HFF-Myc (cell line): ENCODE measurements around the gene ABAT.

ENCODE experiments used
- DNase-seq: peaks from one replicate; pipeline ENCODE4 v3.0.0-alpha.2; 2011; ENCODE audit warnings: low read depth; ENCODE audit errors: extremely low read depth
- H3K4me3 ChIP-seq: replicated peaks from 2 replicates; pipeline ENCODE4 v1.5.1; 2011; ENCODE audit warnings: low read depth, mild to moderate bottlenecking, control low read depth, low read length
- CTCF ChIP-seq: IDR thresholded peaks from 2 replicates; pipeline ENCODE4 v1.5.1; 2012; ENCODE audit warnings: mild to moderate bottlenecking, low read depth, low read length, control low read depth; ENCODE audit errors: missing control alignments

Gene ABAT

DNA sequence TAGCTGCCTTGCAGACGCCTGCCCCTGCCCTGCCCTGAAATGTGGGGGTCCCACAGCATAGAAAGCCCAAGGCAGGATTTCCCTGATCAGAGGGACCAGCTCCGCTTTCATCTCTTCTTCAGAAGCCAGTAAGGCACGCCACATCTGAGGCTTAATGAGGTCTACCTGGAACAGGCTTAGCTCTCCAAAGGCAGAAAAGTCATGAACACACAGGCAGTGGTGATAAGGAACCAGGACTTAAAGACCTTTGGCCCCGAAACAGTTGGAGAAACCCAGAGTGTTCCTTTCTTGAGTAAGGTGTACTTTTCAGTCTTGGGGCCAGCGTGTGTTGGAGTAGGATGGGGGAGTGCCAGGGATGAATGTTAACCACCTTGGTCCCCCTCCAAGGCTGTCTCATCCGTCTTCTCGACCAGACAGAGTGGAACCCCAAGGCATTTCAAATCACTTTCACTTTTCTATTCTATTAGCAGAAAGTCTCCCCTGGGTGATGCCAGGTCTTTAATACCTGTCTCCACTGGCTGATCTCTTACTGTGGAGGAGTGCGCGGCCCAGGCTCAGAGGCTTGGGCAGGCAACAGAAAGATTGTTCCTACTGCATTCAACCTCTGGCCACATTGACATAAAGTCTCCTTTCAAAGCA, 79.1 kb downstream of the ABAT start:
- no peak for TF ChIP-seq CTCF
- no peak overlapping the region for H3K4me3 ChIP-seq
- no peak for DNase-seq

GRCh38 chr16:8756755-8757154, 82.3 kb downstream of the ABAT start:
- no peak overlapping the region for H3K4me3 ChIP-seq
- no peak for TF ChIP-seq CTCF
- DNase-seq = no peak

DNA sequence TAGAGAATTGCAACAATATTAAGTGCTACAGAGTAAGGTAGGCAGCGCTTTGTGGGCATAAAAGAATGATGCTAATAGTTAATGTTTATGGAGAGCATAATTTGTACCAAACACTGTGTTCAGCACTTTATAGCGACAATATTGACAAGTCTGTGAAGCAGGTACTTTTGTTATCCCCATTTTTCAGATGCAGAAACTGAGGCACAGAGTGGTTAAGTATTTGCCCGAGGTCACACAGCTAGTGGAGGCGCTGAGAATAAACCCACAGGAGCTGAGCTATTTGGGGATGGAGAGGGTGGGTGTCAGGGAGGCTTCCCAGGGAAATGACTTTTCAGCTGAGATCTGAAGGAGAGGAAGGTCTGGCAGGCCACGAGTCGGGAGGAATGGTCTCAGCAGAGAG, 83.6 kb downstream of the ABAT start:
- TF ChIP-seq CTCF = no peak
- DNase-seq = no peak
- H3K4me3 ChIP-seq = no peak overlapping the region

GRCh38 chr16:8760021-8760420, 85.6 kb downstream of the ABAT start:
- no peak for TF ChIP-seq CTCF
- no peak for DNase-seq

DNA sequence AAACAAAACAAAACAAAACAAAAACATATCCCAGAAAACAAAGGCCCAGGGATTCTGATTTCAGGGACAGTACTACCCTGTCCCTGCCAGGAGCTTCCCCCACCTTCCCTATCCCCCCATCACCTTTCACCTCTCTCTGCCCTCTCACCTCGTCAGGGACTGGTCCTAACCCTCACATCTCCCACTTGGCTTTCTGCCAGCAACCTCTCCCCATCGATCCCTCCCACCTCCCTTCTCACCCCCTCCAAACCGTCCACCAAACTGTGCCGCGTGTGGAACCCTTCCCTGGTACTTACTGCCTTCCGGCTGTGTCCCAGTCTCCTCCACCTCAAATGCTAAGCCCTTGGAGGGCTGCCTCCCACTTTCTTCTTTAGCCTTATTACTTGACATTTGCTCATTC, 86.7 kb downstream of the ABAT start:
- no peak overlapping the region for H3K4me3 ChIP-seq
- DNase-seq = no peak
- TF ChIP-seq CTCF = no peak

More at GRCh38 chr16:8760021-8760420, 85.6 kb downstream of the ABAT start:
- H3K4me3 ChIP-seq = no peak overlapping the region

DNA sequence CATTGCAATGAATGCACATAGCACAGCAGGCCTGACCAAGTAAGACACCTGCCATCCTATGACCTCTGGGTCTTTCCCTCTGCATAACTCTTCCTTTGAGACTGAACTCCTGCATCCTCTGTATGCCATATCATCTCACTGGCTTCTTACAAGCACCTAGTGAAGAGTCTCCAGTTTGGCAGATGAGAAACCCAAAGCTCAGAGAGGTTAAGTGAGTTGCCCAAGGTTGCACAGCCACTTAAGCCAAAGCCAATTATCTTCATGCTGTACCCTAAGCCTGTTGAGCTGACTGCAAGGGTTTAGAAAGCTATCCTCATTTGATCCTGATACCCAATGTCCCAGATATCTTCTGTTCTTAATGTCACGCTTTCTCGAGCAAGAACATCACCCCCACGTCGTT, 87.8 kb downstream of the ABAT start:
- no peak for DNase-seq
- no peak overlapping the region for H3K4me3 ChIP-seq
- no peak for TF ChIP-seq CTCF

DNA sequence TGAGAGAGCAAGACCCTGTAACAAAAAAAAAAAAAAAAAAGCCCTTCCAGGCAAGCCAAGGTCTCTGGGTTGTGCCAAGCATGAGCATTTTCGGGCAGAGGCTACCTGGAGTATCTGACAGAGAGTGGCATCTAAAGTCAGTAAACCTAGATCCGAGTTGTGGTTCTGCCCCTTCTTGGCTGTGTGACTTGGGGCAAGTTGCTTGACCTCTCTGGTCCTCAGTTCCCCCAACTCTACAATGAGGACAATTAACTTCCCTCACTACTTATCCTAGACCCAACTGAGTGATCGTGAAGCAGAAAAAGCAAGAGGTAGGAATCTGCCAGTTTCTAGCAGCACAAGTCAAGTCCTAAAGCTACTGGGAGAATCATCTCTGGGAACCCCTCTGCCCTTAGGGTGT, 88.7 kb downstream of the ABAT start:
- H3K4me3 ChIP-seq = no peak overlapping the region
- no peak for TF ChIP-seq CTCF
- no peak for DNase-seq
